GM19397 (cell line): Measurements from ENCODE around the gene STPG4.

Source experiments
- ATAC-seq: cut with Tn5 transposase; IDR thresholded peaks from one replicate; pipeline ENCODE4 v1.9.1; 2021; ENCODE audit warnings: mild to moderate bottlenecking, moderate library complexity; ENCODE audit not compliant: unreplicated experiment

The STPG4 gene

DNA sequence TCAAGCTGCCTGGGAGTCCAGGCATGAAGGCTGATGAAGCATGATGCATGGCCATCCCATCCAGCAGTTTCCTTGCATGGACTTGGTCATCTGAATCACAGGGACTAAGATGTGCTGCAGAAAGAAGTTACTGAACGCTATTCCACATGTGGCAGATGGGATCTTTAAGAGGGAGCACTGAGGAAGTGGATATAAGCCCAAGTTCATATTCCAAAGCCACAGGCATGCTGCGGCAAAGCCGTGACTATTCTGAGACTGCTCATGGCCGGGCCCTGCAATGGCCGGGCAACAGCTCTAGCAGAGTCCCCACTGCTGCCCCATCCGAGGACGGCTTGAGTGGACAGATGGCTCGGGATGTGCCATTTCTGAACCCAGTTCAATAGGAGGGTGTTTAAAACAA lies 61.5 kb downstream of the STPG4 start:
- ATAC-seq = no peak

DNA sequence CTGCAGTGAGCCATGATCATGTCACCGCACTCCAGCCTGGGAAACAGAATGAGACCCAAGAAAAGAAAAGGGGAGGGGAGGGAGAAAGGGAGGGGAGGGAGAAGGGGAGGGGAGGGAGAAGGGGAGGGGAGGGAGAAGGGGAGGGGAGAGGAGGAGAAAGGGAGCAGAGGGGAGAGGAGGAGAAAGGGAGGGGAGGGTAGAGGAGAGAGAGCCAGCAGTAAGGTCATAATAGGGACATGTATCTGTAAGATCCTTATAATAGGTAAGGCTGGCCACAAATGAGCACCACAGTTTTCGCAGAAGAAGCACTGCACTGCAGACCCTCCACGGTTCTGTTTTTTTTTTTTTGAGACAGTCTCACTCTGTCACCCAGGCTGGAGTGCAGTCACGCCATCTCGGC lies 62.6 kb downstream of the STPG4 start:
- no peak for ATAC-seq

DNA sequence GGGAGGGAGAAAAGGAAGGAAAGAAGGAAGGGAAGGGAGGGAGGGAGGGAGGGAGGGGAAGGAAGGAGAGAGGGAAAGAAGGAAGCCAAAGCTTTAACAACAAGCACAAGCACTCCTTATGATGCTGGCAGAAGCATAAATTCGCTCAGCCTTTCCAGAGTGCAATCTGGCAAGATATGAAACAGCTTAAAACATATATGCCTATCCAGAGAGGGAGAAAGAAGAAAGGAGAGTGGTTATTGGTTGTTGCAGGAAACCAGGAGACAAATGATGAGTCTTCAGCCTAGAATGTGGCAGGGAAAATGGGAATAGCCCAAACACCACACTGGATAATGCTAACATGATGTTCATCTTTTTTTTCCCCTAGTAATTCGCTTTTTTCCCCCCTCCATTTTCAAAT lies 64.0 kb downstream of the STPG4 start:
- no peak for ATAC-seq

DNA sequence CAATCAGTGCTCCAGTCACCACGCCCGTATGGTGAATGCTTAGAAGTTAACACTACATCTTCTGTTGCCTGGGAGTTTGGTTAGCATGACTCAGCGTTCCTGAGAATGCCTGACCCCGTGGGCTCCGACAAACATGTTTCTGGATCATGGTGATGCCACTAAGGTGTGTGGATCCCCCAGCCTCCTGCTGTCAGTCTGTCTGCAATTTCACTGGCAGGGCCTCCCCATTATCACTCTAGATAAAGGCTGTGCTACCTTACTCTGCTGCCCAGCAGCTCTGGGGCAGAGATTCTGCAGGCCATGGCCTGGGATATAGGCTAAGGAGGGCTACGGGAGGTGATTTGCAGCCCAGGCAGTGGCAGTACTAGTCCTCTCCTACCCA lies 66.0 kb downstream of the STPG4 start:
- no peak for ATAC-seq

DNA sequence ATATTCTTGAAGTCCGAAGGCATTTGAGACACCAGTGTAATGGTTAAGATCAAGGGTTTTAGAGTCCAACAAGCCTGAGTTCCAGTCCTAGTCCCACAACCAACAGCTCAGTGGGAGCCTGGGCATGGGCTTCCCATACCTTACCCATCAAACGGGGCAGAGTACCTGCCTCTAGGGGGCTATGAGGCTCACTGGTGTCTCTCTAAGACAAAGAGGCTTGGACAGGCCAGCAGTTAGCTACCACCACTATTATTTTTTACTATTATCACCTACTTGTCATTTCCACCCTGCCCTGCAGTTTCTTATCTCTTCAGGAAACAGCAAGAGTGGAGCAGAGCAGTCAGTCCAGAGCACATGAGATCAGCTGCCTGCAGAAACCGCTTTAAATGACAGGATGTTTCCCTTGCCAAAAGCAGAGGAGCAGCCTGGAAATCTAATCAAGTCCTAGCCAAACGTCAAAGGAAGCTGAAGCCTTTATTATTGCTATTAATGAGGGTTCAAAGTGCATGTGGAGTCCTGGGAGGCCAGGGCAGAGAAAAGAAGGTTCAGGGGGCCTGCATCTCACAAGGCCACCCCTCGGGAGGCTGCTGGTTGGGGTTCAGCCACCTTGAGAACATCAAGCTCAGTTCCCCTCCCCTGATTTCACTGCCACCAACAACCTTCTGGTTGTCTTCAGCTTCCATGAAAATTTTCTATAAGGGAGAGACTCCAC lies 66.6 kb downstream of the STPG4 start:
- no peak for ATAC-seq

DNA sequence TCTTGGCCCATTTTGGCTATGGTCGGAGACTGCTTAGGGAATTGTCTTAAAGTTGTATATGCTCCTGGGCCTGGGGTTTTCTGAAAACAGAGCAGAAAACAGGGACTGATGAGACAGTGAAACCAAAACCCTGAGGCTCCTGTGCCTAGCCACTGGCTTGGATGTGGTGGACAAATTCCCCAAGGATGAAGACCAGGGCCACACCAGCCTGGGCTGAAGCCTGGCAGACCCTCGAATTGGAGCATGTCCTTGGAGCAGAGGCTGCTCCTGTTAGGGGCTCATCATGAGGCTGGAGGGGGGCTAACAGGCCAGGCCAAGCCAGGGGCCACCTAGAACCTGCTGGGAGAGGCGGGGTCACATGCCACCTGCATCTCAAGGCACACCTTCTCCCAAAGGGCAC lies 68.1 kb downstream of the STPG4 start:
- ATAC-seq = no peak

DNA sequence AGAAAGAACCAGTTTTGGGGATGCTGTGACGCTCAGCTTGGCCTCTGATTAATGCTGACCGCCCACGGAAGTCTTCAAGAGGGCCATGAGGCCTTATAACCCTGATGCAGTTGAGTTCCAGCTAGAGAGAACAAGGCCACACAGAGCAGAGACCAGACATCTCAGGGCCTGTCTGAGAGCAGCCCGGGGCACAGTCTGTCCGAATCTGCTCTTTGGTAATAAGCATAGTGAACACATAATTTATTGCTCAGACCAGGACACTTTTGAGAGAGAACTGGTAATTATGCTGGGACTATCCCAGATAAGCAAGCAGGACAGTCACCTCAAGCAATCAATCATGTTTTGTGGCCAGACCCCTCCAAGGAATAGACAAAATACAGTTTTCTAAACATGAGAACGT lies 68.5 kb downstream of the STPG4 start:
- ATAC-seq = no peak

DNA sequence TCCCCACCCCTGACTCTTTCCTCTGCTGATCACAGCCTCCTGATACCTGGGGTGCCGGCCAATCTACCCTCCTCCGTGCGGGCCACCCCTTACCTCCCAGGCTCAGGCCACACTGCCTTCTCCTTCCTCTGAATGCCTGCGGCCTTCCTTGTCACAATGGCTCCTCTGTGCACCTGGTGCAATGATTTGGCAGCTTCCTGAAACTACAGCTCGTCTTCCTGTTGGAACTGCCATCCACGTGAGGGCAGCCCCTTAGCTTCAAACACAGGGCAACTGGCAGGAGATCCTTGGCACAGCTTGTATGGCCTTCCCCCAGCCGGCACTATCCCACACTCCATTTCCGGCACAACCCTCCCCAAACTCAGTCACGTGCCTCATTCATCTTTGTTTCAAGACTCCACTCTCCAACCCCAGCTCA lies 69.0 kb downstream of the STPG4 start:
- ATAC-seq = no peak

DNA sequence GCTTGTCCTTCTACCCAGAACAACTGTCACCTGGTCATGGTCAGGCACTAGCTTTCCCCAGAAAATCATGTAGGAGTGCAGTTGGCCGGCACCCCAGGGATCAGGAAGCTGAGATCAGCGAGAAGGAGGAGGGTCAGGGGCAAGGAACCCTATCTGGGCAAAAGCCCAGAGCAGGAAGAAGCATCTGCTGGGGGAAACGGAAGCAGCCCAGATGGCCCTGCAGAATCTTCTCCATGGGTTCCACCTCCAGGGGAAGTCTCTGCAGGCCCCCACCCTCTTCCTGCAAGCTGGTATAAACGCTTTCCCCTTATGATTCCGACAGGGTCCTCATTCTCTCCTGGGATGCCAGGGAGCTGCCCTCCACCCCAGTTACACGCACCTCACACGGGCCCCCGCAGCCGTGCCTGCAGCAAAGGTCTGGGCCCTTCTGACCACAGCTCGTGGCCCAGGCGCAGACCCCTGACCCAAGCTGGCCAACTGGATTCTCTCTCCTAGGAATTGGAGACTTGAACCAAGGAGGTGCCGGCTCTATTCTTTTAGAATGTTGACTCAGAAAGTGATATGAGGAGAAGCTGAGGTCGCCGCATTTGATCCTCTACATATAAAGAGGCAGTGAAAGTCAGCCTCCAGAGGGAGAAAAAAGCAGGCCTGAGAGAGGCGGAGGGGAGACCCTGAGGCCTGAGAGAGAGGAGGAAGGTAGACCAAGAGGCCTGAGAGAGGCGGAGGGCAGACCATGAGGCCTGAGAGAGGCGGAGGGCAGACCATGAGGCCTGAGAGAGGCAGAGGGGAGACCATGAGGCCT lies 71.0 kb downstream of the STPG4 start:
- no peak for ATAC-seq

DNA sequence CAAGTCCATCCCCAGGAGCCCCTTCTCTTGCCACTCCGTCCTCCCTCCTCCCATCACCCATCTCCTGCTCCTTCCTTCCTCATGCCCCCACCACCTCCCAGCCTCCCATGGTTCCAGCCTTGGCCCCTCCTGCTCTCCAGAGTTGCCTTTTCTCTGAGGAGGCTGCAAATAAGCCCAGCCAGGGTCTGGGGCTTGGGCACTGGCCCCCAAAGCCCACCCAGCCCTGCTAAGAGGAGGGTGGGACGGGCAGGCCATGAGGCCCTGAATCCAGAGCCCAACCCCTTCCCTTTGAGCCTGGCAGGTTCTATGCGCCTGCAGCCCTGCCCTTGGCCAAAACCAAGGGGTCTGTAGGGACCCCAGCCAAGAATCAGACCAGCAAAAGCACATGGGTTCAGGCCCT lies 71.6 kb downstream of the STPG4 start:
- no peak for ATAC-seq

DNA sequence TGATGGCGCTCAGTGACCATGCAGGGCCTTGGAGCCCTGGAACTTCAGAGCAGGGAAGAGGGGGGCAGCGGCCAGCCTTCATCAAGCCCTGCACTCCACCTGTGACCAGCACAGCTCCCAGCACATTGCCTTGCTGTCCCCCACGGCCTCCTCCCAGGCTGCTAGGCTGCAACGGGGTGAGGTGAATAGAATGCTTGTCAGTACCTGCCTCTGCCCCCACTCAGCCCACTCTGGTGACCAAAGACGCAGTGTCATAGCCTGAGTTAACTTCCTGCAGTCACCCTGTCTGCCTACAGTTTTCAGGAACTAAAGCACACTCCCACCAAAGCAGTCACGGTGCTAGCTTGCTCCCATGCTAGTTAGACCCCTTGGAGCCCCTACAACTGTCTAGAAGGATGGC lies 72.1 kb downstream of the STPG4 start:
- ATAC-seq = no peak

DNA sequence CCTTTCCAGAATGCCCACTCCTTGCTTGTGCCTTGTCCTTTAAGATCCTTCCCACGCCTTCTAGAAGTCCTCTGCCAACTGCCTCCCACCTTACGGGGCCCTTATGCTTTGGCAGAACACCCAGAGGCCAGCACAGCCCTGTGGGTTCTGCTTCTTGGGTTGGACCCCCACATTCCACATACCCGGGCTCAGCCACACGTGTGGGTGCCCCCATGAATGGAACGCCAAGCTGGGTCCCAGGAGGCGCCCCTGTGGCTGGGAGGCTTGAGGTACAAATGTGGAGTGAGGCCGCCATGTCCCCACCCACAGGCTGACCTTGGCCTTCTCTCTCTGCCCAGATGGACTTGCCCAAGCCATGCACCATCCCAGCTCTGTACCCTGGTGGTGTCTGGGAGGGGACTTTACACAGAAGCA lies 74.2 kb downstream of the STPG4 start:
- ATAC-seq = no peak

DNA sequence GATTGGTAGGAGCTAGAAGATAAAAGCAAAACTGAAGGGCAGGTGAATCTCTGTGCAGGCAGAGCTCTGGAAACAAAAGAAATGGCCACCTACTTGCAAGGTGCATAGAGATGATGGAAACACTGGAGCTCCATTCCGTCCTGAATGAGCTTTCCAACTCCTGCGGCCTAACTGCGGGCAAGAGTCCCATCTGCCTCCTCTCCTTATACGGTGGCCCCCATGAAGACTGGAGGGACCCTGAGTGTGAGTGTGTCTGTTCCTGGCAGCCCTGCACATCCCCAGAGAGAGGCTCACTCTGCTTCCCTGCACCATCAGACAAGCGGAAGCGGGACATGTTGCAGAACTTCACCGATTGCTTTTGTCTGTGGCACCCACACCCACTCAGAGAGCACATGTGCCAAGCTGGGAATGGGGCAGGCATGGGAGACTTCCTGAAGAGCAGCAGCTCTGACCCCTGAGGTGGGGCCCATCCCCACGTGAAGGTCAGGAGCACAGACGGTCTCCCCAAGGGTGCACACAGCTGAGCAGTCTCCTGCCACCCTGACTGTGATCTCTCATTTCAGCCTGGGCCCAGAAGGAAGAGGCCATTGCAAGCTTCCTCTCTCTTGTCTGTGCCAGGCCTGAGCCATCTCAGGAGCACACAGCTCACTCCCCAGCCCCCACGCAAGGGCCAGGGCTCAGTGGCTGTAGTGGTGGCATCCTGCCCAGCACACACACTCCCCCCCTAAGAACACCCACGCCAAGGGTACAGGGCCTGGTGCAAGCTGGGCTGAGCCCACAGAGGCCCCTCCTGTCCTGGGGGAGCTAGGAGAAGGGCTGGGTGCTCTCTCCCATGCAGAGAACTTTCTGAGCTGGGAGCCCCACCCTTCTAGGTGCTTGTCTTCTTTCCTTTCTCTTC lies 75.3 kb downstream of the STPG4 start:
- ATAC-seq = no peak

DNA sequence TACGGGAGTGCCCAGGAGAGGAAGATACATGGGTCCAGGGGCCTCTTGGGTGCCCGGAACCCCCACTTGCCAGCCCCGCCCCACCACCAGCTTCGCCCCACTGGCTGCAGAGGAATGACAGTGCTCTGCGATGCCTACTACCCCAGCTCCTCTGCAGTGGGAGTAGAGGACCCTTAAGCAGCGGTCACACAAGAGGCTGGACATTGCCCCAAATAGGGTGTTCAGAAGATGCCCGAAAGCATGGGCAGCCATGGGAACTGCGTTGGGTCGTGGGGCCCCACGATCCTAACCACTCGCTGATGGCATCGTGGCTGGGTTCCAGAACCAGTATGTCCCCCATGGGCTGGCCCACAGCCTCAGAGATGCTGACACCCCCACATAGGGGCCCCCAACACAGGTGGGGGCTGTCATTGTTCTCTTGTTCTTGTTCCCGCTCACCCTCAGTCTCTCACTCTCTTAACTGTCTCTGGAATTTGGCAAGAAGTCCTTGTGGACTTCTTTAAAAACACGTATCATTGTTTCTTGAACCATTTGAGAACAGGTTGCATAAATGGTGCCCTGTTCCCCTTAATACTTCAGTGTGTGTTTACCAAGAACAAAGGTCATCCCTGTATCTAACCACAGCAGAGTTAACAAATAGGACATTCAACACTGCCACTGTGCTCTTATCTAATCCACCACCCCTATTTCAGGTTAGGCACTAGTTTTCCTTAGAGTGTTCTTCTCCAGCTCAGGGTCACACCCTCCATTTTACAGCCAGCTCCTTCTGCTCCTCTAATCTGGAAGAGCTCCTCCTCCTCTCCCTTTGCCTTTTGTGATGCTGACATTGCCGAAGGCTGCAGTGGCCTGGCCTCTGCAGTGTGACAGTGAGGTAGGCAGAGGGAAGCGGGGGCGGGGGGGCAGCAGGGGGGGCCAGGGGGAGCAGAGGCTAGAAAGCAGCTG lies 76.3 kb downstream of the STPG4 start:
- ATAC-seq = no peak

DNA sequence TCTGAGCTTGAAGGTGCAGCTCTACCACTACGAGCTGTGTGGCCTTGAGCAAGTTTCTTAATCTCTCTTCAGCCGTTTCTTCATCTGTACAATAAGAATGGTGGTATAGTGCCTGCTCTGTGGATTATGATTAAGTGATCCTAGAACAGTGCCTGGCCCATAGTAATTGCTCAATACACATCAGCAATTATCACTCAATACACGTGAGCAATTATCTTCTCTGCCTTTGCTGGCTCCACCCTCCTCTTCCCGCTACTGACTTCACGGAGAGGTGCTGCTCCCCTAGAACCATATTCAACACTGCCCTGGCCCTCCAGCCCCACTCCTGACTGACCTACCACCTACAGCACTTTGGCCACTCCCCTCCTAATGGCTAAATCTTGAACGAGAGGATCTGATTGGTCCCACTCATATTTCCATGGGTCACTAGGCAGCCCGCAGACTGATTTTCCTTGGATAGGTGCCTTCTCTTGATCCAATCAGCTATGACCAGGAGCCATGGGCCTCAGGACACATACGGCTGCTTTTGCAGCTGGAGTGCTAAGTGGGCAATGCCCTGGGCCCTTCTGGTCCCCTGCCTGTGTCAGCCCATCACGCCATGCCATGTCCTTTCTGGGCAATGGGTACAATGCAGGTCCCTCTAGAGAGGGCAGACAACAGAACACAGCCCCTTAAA lies 77.5 kb downstream of the STPG4 start:
- ATAC-seq = no peak

DNA sequence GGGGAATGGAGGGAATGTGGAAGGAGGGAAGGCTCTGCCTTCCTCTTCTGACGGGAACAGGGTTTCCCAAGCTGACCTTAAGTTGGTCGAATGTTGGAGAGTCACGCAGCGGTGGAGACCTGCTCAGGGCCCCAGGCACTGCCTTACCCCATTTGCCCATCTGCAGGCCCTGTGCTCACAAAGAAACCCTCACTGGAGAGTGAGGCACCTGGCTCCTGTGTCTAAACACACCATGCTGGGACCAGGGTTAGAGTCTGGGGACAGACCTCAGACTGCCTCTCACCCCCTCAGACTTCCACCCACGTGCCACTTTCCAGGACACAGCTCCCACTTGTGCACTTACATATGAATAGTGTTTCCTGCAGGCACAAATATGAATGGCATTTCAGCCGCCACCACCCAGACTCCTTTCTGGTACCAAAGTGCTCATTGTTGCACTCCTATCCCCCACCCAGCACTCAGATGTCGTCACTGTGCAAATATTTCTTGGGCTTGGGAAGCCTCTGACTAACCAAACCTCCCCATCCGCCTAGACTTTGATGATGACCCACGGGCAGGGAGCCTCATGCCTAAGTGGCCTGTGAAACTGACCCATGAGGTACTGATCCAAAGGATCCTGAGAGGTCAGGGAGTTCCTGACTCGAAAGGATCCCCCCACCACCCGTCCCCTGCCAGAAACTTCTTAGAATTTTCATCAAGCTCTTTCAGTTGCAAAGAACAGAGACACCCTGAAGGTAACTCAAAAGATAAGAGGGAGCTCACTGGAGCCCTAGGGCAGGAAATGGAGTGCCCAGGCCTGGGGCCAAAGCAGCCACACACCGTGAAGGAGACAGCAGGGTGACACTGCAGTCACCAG lies 78.3 kb downstream of the STPG4 start:
- no peak for ATAC-seq

DNA sequence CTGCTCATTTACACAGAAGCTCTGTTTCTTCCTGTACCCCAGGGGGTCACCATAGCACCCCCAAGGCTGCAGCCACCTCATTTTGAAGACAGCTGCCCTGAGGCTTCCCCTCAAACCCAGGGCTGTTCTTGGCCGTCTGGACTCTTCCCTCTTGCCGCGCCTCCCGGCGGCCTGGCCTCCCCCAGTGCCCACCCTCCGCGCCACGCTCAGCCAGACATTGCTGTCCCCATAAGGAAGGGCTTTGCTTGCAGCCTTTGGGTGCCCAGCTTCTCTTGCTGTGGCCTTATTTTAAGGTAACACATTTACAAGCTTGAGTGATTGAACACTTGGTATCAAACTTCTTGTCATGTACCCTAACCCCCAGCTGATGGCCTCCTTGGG lies 79.0 kb downstream of the STPG4 start:
- ATAC-seq = no peak

DNA sequence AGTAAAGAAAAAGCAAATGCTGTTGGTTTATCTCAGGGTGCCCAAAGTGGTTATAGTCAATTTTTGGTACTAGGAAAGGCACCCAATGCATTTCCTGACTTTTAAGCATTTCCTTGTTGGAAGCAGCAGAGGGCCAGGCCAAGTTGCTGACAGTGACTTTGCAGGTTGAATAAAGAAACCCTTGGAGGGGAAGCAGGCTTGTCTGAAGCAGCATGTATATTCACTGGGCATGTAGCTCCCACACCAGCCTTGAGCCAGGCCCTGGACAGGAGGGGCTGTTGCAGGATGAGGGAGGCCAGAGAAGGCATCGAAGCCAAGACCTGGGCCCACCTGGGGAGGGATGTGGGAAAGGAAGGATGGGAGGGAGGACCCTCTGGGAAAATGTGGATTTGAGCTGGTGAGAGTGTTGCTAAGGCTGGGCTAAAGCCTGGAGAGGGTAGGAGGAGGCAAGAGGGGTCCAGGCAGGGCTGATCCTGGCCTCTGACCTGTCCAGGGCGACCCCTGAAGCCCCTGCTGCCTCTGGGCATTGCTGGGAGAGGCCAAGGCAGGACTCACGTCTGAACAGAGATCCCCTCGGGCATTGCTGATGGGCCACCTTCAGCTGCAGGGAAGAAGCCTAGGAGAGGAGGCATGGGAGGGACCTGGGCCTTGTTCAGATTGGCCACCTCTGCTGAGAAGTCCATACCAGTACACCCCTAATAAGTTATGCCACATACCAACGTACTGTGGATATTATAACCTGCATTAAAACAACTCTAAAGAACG lies 79.6 kb downstream of the STPG4 start:
- no peak for ATAC-seq
